ENCODE measurements around the gene PSPC1.
"Not testable (repeated sequence)": the region's sequence is repeated elsewhere in the genome, so short reads cannot be mapped to it uniquely, and the experiment has no call there.

The PSPC1 gene, protein sequence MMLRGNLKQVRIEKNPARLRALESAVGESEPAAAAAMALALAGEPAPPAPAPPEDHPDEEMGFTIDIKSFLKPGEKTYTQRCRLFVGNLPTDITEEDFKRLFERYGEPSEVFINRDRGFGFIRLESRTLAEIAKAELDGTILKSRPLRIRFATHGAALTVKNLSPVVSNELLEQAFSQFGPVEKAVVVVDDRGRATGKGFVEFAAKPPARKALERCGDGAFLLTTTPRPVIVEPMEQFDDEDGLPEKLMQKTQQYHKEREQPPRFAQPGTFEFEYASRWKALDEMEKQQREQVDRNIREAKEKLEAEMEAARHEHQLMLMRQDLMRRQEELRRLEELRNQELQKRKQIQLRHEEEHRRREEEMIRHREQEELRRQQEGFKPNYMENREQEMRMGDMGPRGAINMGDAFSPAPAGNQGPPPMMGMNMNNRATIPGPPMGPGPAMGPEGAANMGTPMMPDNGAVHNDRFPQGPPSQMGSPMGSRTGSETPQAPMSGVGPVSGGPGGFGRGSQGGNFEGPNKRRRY

DNA sequence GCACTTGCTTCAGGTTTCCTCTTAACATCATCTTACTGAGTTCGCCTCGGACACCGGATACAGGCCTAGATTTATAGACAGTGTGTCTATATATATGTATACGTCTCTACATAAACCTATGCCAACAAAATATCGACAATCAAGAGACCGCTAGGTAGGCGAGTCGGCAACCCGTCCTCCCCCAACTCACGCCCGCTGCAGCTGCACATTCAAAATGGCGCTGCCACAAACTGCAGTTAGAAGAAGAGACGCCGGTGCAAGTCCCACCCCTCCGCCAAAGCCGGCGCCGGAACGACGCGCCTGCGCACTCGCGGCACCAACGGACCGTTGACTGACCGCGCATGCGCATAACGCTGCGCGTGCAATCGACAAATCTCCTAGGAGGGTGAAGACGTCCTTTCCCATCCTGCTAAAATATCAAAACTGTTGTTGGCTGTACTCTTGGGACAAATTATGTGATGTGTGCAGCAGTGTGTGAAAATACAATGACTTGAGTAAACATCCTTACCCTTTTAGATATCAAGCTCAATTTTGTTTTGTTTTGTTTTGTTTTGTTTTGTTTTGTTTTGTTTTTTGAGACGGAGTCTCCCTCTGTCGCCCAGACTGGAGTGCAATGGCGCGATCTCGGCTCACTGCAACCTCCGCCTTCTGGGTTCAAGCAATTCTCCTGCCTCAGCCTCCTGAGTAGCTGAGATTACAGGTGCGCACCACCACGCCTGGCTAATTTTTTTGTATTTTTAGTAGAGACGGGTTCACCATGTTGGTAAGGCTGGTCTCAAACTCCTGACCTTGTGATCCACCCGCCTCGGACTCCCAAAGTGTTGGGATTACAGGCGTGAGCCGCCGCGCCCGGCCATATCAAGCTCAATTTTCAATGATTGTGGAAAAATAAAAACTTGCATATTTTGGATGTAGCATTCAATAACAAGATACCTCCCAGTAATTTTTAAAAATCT is at the start of gene PSPC1:
PSPC1 (minus strand) TSS at position 219 of the 956 bp plus-strand sequence; CDS start at position 31, 188 bp downstream.
- Histone ChIP-seq H3K27ac (ENCODE audit: poor library complexity, severe bottlenecking) (peak within 1 kb of the TSS; percentile 62), H3K4me3 (ENCODE audit: severe bottlenecking) (peak within 1 kb of the TSS; percentile 70), H3K36me3 (ENCODE audit: low read depth) (peaks cover 16% of the 10 kb centered on the region)
- ATAC-seq (ENCODE audit: low read depth) (peak; percentile 88), DNase-seq (ENCODE audit: low spot score) (peak; percentile 89)
- not testable (repeated sequence) for H3K27me3 ChIP-seq (ENCODE audit: insufficient read depth, poor library complexity, severe bottlenecking); H3K9me3 ChIP-seq (ENCODE audit: severe bottlenecking); H3K4me1 ChIP-seq (ENCODE audit: insufficient read depth, poor library complexity, severe bottlenecking)

DNA sequence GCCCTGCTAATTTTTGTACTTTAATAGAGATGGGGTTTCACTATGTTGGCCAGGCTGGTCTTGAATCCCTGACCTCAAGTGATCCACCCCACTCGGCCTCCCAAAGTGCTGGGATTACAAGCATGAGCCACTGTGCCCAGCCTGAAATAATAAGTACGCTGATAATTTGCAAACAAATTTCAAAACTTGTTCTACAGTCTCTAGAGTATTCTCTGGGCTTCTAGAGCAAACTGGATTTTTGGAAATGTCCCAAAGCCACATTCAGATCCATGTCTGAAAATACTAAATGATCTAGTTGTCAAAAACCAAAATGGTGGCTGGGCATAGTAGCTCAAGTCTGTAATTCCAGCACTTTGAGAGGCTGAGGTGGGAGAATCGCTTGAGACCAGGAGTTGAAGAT is 39.9 kb upstream of the PSPC1 start:
- Histone ChIP-seq H3K27ac (ENCODE audit: poor library complexity, severe bottlenecking) (no peak overlapping the region), H3K36me3 (ENCODE audit: low read depth) (peaks cover 43% of the 10 kb centered on the region), H3K4me3 (ENCODE audit: severe bottlenecking) (no peak overlapping the region), H3K9me3 (ENCODE audit: severe bottlenecking) (no peaks in the 10 kb centered on the region), H3K4me1 (ENCODE audit: insufficient read depth, poor library complexity, severe bottlenecking) (no peaks in the 10 kb centered on the region), H3K27me3 (ENCODE audit: insufficient read depth, poor library complexity, severe bottlenecking) (no peaks in the 10 kb centered on the region)
- ATAC-seq (ENCODE audit: low read depth) (no peak), DNase-seq (ENCODE audit: low spot score) (no peak)
- TF ChIP-seq, protein P1, sequence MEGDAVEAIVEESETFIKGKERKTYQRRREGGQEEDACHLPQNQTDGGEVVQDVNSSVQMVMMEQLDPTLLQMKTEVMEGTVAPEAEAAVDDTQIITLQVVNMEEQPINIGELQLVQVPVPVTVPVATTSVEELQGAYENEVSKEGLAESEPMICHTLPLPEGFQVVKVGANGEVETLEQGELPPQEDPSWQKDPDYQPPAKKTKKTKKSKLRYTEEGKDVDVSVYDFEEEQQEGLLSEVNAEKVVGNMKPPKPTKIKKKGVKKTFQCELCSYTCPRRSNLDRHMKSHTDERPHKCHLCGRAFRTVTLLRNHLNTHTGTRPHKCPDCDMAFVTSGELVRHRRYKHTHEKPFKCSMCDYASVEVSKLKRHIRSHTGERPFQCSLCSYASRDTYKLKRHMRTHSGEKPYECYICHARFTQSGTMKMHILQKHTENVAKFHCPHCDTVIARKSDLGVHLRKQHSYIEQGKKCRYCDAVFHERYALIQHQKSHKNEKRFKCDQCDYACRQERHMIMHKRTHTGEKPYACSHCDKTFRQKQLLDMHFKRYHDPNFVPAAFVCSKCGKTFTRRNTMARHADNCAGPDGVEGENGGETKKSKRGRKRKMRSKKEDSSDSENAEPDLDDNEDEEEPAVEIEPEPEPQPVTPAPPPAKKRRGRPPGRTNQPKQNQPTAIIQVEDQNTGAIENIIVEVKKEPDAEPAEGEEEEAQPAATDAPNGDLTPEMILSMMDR (IDR thresholded peaks at IDR 0.05; ENCODE audit: poor library complexity, severe bottlenecking), result no peak

DNA sequence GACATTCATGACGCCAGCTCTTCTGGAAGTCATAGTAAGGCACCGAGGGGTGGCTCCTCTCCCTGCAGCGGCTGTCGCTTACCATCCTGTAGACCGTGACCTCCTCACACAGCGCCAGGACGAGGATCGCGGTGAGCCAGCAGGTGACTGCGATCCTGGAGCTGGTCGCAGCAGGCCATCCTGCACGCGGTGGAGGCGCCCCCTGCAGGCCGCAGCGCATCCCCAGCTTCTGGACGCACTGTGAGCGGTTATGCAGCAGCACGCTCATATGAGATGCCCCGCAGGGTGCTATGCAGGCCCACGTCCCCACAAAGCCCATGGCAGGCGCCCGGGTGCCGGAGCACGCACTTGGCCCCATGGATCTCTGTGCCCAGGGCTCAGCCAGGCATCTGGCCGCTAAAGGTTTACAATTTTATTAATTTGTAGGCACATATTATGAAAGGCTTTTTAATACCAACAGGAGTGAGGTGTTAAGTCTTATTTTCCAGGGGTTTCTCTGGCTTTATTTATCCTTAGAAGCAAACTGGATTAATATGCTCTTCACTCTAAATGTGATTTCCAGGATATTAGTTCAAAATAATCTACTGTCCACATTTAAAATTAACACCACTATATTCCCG is 35.6 kb upstream of the PSPC1 start:
- Histone ChIP-seq H3K27ac (ENCODE audit: poor library complexity, severe bottlenecking) (no peak overlapping the region), H3K4me1 (ENCODE audit: insufficient read depth, poor library complexity, severe bottlenecking) (no peaks in the 10 kb centered on the region), H3K27me3 (ENCODE audit: insufficient read depth, poor library complexity, severe bottlenecking) (no peaks in the 10 kb centered on the region), H3K4me3 (ENCODE audit: severe bottlenecking) (no peak overlapping the region), H3K9me3 (ENCODE audit: severe bottlenecking) (no peaks in the 10 kb centered on the region), H3K36me3 (ENCODE audit: low read depth) (peaks cover 19% of the 10 kb centered on the region)
- ATAC-seq (ENCODE audit: low read depth) (no peak; the same call in 2 of the 3 replicates), DNase-seq (ENCODE audit: low spot score) (no peak)
- TF ChIP-seq, protein P1 (IDR thresholded peaks at IDR 0.05; ENCODE audit: poor library complexity, severe bottlenecking), result peak; percentile 54

DNA sequence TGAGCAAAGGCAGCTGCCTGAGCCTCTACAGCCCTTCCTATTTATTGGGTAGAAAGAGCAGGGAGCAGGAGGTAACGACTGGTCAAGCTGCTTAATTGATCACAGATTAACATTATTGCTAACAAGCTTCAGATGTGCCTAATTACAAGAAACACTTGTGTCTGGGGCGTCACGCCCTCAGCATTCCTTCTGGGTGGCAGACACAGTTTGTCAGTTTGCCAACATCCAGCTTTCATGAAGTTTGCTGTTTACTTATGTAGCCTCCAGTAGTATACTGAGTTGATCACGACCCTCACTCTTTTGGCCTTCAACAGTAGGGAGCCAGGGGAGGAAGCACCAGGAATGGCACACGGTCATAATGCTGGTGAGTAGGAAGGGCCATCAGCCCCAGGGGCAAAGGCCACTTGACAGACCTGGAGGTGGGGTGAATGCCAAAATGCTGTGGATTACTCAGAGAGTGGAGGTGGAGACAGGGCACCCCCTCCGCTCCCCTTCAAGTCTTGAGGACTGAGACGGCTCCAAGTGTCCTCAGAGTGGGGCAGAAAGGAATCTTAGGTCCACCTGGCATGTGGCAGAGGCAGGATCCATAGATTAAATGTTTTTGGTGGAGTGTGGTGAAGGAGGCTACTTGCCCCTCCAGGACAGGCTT is 34.9 kb upstream of the PSPC1 start:
- no peak overlapping the region for H3K27ac ChIP-seq (ENCODE audit: poor library complexity, severe bottlenecking)
- H3K4me1 ChIP-seq (ENCODE audit: insufficient read depth, poor library complexity, severe bottlenecking), result no peaks in the 10 kb centered on the region
- DNase-seq (ENCODE audit: low spot score), result no peak
- no peaks in the 10 kb centered on the region for H3K9me3 ChIP-seq (ENCODE audit: severe bottlenecking)
- peaks cover 14% of the 10 kb centered on the region for H3K36me3 ChIP-seq (ENCODE audit: low read depth)
- H3K4me3 ChIP-seq (ENCODE audit: severe bottlenecking), result no peak overlapping the region
- ATAC-seq (ENCODE audit: low read depth), result no peak
- TF ChIP-seq, protein P1 (IDR thresholded peaks at IDR 0.05; ENCODE audit: poor library complexity, severe bottlenecking), result no peak
- H3K27me3 ChIP-seq (ENCODE audit: insufficient read depth, poor library complexity, severe bottlenecking), result no peaks in the 10 kb centered on the region
